Choroid plexus epithelial cell (primary cell): Measurements from ENCODE around the gene OGFOD2.
A peak's percentile ranks its signal among the peaks of the same experiment; 100 is the strongest.

Experiments used
- DNase-seq: peaks from one replicate; pipeline ENCODE4 v3.0.0-alpha.2; 2010; ENCODE audit warnings: low read depth
- H3K4me3 ChIP-seq: 2 replicates; pipeline ENCODE4 v1.5.1; 2011; ENCODE audit warnings: low read depth, mild to moderate bottlenecking, control low read depth, low read length, moderate library complexity
- TF ChIP-seq, protein P1 (sequence below): conservative IDR thresholded peaks from 2 replicates; pipeline ENCODE4 v1.5.1; 2011; ENCODE audit warnings: low read depth, mild to moderate bottlenecking, control low read depth, inconsistent platforms, low read length, moderate library complexity

Gene OGFOD2

DNA sequence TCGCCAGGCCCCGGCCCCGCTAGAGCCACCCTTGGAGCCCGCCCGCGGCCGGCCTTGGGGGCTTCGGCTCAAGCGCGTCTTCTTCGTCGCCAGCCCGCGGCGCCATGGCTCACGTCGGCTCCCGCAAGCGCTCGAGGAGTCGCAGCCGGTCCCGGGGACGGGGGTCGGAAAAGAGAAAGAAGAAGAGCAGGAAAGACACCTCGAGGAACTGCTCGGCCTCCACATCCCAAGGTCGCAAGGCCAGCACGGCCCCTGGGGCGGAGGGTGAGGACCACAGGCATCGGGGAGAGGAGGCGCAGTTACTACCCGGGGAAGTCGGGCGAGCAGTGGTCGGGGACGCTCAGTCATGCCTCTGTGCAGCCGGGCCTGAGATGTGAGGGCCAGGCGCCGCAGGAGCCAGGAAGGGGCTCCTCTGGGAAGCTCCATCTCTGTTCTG lies 6.0 kb downstream of the OGFOD2 start:
- TF ChIP-seq, protein P1, sequence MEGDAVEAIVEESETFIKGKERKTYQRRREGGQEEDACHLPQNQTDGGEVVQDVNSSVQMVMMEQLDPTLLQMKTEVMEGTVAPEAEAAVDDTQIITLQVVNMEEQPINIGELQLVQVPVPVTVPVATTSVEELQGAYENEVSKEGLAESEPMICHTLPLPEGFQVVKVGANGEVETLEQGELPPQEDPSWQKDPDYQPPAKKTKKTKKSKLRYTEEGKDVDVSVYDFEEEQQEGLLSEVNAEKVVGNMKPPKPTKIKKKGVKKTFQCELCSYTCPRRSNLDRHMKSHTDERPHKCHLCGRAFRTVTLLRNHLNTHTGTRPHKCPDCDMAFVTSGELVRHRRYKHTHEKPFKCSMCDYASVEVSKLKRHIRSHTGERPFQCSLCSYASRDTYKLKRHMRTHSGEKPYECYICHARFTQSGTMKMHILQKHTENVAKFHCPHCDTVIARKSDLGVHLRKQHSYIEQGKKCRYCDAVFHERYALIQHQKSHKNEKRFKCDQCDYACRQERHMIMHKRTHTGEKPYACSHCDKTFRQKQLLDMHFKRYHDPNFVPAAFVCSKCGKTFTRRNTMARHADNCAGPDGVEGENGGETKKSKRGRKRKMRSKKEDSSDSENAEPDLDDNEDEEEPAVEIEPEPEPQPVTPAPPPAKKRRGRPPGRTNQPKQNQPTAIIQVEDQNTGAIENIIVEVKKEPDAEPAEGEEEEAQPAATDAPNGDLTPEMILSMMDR: no peak
- peak overlapping the region; percentile 86 for H3K4me3 ChIP-seq

DNA sequence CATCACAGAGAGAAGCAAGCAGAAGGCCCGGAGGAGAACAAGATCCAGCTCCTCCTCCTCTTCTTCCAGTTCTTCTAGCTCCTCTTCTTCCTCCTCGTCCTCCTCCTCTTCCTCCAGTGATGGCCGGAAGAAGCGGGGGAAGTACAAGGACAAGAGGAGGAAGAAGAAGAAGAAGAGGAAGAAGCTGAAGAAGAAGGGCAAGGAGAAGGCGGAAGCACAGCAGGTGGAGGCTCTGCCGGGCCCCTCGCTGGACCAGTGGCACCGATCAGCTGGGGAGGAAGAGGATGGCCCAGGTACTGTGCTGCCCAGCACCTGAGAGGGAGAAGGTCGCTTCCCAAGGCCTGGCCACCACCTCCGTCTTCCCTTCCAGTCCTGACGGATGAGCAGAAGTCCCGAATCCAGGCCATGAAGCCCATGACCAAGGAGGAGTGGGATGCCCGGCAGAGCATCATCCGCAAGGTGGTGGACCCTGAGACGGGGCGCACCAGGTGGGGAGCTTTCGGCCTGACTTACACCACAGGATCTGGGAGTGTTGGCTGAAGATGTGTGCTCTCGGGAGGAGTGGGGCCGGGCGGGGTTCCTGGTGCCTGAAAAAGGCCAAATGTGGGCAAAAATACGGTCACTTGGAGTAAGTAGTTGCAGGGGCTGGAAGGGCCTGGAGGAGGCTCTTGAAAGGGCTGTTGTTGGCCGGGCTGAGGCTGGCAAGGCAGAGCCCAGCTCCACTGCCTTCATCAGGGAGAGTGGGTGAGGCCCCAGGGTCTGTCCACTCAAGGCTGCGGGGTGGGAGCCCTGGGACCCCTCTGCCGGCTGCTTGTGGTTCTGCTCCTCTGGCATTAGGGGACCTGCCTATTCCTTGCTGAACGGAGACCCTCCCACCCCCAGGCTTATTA lies 6.8 kb downstream of the OGFOD2 start:
- DNase-seq: no peak
- TF ChIP-seq, protein P1: no peak
- H3K4me3 ChIP-seq: peak overlapping the region; percentile 86

More for the DNA sequence above, 6.0 kb downstream of the OGFOD2 start:
- peak; percentile 33 for DNase-seq

DNA sequence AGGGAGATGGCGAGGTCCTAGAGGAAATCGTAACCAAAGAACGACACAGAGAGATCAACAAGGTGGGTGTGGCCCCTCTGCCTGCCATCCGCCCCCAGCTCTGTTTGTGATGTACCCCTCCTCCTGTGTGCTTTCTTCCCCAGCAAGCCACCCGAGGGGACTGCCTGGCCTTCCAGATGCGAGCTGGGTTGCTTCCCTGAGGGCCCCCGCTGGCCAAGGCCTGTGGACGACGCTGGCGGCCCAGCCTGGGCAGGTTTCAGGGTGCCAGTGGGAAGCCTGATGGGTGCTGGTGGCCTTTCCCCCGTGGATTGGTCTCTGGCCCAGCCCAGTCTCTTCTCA lies 7.4 kb downstream of the OGFOD2 start:
- peak overlapping the region; percentile 86 for H3K4me3 ChIP-seq
- no peak for DNase-seq
- TF ChIP-seq, protein P1: no peak

DNA sequence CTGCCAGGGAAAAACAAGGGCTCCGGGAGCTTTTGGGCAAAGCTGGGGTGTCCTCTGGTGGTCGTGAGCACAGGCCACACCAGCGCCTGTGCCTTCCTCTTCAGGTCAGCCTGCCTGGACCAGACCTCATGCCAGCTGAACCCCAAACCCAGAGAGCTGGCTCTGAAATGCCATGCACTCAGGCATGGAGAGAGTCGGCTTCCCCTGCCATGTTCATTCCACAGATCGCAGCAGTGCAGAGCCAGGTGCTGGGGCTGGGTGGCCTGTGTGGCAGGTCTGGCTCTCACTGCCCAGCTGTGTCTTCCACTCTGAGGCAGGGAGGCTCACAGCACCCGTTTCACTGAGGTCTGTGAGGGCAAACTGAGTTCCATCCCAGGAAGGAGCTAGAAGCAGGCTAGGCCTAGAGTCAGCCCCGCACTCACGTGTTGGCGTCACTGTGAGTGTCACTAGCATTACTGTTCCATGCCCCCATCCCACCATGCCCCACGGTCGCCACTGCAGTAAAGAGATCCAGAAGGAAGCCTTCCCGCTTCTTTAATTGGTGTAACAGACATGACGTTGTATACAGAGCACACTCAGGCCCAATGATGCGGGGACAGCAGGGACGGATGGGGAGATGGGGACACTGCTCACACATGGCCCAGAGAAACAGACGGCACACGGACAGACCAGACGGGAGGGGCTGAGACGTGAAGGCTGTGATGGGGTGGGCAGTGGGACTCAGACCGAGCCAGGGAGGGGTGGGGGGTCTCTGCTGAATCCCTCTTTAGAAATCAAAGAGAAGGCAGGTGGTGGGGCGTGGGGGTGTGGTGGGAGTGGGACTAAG lies 8.1 kb downstream of the OGFOD2 start:
- TF ChIP-seq, protein P1: no peak
- no peak overlapping the region for H3K4me3 ChIP-seq
- DNase-seq: no peak

DNA sequence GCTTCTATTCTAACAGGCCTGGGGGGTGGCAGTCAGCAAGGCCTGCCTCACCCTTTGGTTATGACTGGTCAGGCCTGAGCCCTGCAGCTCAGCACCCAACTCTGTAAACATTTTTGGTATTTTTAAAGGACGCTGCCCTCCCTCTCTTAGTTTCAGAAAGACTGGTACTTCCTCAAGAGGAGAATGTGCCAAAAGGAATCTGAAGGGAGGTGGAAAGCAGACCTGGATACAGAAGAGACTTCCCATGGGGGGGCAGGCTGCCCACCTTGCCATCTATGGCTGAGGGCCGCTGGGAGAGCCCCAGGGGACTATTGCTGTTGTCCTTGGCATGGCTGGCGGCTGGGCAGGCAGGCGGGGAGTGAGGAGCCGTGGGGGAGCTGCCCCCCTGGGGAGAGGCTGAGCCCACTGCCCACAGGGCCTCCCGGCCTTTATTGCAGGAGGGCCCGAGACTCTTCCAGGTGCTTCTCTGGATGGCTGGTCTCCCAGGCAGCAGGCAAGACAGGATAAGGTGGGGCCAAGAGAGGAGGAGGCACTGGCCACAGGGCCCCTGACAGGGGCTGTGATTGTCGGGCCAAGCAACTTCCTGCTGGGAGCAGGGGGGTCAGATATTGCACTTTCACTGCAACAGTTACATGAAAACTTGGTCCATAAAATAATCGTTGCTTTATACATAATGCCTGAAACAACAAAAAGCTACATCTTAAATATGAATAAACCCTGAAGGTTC lies 8.9 kb downstream of the OGFOD2 start:
- H3K4me3 ChIP-seq: no peak overlapping the region
- TF ChIP-seq, protein P1: no peak
- peak; percentile 45 for DNase-seq

DNA sequence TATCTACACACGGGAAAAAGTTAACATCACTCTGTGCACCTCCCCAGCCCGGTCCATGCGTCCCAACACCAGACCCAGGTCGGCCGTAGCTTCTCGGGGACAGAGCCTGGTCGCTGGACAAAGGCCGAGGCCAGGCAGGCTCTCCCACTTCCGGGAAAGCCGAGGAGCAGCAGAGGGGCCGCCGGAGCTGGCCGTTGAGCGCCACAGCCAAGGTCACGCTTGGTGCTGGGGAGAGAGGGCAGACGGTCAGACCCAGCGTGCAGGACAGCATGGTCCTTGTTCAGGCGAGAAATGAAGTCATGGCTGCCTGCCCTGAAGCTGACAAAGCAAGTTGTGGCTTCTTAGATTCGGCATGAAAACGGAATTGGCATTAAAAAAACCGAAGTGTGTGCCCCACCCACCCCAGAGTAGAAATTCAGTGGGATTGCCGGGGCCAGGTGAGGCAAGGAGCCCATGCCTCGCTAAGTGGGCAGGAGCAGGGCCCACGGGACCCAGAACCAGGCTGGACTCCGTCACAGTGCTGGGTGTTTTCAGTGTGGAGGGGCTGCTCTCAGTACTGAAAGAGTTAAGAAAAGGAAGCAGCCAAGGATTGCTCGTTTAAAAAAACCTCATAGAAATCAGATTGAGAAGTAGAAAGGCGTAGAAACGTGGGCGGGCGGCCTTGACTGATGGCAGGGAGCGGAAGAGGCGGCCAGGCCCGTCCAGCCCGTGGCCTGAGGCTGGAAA lies 9.7 kb downstream of the OGFOD2 start:
- peak overlapping the region; percentile 36 for H3K4me3 ChIP-seq
- TF ChIP-seq, protein P1: no peak
- DNase-seq: no peak
